Left lung (tissue), 10 donors: ENCODE results near the gene METTL17. TPM values are rescaled to one million over a fixed set of nuclear protein-coding genes. Genes with fewer than 3 reads are reported as not detected.
A peak's percentile ranks its signal among the peaks of the same experiment; 100 is the strongest.
"Not testable (repeated sequence)": the region's sequence is repeated elsewhere in the genome, so short reads cannot be mapped to it uniquely, and the experiment has no call there.

Experiments used
- ATAC-seq: fragments of 200-7000 bp; cut with Tn5 transposase; one replicate; pipeline ENCODE4 v1.9.1; 2020; ENCODE audit warnings: moderate library complexity
- DNase-seq, 4 donors: peaks; one replicate each; pipeline ENCODE4 v3.0.0-alpha.2; 2013 to 2020
- H3K27ac ChIP-seq, 2 donors: fragments of 200-600 bp; sonication (generic) in 1 of 2; one replicate each; pipeline versions ENCODE4 v1.5.0 to v1.8.0; 2020 to 2021
- H3K27me3 ChIP-seq, 2 donors: fragments of 200-600 bp; sonication (generic) in 1 of 2; one replicate each; pipeline versions ENCODE4 v1.5.0 to v1.8.0; 2020 to 2021
- H3K36me3 ChIP-seq, 2 donors: fragments of 200-600 bp; sonication (generic) in 1 of 2; one replicate each; pipeline versions ENCODE4 v1.5.0 to v1.8.0; 2020 to 2021
- H3K4me1 ChIP-seq, 2 donors: fragments of 200-600 bp; one replicate each; pipeline ENCODE4 v1.8.0; 2021
- H3K4me3 ChIP-seq, 2 donors: fragments of 200-600 bp; sonication (generic) in 1 of 2; one replicate each; pipeline versions ENCODE4 v1.5.0 to v1.8.0; 2020 to 2021; ENCODE audit warnings: mild to moderate bottlenecking in 1 of 2
- H3K9me3 ChIP-seq, 2 donors: fragments of 200-600 bp; sonication (generic) in 1 of 2; one replicate each; pipeline versions ENCODE4 v1.5.0 to v1.8.0; 2020 to 2021
- intact Hi-C, 2 donors: fragments of 100-400 bp; cut with DNase I; formaldehyde crosslinking; loops; one replicate each; pipeline versions ENCODE4 v1.11.2 to v1.14.2; 2022
- polyA plus RNA-seq, 6 donors: library from polyadenylated mRNA; unstranded; fragments of 120-200 nt; gene quantifications; one replicate each; pipeline ENCODE4 v1.2.1, GENCODE V29; 2013; ENCODE audit not compliant: insufficient read length in 6 of 6
- total RNA-seq, 2 donors: library from RNA; stranded (reverse); fragmentation: NEBNext Ultra II Directional; extraction: Animal tissue kit (Norgen Biotek cat#: 25700); gene quantifications; one replicate each; pipeline ENCODE4 v1.2.1, GENCODE V29; 2021
- TF ChIP-seq, protein P1 (sequence below), 2 donors: fragments of 200-600 bp; sonication (generic) in 1 of 2; IDR thresholded peaks; one replicate each; pipeline versions ENCODE4 v1.5.0 to v1.8.0; 2021; ENCODE audit warnings: antibody characterized with exemption in 2 of 2
- donor health status: DM: no; HTN: yes; CAD: no.
- donor health status: DM: no; HTN: no; CAD: no.

METTL17 gene
- total and polyA plus RNA-seq, 8 donors = 38.6 to 137 (median 112) TPM

DNA sequence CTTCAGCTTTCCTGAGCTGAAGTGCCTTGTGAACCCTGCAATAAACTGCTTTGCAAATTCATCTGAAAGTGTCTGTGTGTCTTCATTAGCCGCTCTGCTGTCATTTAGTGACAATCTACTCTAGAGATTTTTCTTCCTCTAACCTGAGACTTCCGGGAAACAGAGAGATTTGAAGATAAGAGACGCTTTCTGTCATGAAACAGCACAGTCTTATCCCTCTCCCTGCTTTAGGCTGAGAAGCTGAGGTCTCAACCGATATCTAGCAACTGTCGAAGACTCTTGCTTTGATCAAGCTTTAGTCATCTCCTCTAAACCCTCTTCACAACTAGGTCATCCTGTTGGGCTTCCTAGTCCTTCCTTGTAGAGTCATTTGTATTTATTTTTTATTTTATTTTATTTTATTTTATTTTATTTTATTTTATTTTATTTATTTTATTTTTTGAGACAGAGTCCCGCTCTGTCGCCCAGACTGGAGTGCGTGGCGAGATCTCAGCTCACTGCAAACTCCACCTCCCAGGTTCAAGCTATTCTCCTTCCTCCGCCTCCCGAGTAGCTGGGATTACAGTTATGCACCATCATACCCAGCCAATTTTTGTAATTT is 33.3 kb upstream of the METTL17 start:
- H3K27ac ChIP-seq = peak overlapping the region in 1 of 2 donors; percentile 82
- DNase-seq (no peak), ATAC-seq (no peak)
- intact Hi-C loops = no loop called here
- no peaks in the 10 kb centered on the region for H3K36me3 ChIP-seq
- TF ChIP-seq, protein P1, sequence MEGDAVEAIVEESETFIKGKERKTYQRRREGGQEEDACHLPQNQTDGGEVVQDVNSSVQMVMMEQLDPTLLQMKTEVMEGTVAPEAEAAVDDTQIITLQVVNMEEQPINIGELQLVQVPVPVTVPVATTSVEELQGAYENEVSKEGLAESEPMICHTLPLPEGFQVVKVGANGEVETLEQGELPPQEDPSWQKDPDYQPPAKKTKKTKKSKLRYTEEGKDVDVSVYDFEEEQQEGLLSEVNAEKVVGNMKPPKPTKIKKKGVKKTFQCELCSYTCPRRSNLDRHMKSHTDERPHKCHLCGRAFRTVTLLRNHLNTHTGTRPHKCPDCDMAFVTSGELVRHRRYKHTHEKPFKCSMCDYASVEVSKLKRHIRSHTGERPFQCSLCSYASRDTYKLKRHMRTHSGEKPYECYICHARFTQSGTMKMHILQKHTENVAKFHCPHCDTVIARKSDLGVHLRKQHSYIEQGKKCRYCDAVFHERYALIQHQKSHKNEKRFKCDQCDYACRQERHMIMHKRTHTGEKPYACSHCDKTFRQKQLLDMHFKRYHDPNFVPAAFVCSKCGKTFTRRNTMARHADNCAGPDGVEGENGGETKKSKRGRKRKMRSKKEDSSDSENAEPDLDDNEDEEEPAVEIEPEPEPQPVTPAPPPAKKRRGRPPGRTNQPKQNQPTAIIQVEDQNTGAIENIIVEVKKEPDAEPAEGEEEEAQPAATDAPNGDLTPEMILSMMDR (IDR thresholded peaks at IDR 0.05) = no peak
- H3K9me3 ChIP-seq = no peaks in the 10 kb centered on the region
- H3K4me1 ChIP-seq = peaks cover 0 to 22% of the 10 kb centered on the region in 2 donors
- H3K4me3 ChIP-seq = no peak overlapping the region
- H3K27me3 ChIP-seq = no peaks in the 10 kb centered on the region

DNA sequence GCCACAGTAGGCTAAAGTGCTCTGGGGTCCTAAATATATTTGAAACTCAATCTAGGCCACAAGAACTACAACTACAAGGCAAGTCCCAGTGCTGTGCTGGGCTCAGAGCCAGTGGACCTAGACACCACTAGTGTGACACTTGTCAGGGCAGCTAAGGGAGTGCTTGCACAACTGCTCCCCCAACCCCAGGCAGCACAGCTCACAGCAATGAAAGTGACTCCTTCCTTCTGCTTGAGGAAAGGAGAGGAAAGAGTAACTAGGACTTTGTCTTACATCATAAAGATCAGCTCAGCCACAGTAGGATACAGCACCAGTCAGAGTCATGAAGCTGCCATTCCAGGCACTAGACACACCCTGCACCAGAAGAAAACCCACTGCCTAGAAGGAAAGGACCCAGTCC is 30.8 kb upstream of the METTL17 start:
- intact Hi-C loops, ATAC-seq, DNase-seq, H3K27ac ChIP-seq, H3K36me3 ChIP-seq, H3K4me3 ChIP-seq, H3K27me3 ChIP-seq, H3K9me3 ChIP-seq: not testable (repeated sequence)
- peaks cover 0 to 25% of the 10 kb centered on the region in 2 donors for H3K4me1 ChIP-seq

DNA sequence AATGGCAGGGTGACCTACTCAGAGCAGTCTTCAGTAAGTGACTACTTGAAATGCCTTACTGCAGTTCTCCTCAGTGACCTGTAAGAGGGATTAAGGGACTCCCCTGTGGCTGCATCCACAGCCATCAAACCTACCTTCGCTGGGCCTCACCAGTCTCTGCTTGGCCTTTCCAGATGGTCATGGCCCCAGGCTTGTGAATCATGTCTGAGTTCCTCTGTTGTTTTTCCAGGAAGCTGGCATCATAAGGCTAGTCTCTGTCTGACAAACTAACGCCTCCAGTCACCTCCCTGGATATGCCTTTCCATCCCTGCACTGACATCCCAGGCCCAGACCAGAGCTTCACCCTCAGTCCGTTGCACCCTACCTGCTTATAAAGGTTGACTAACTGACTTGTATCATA is 20.4 kb upstream of the METTL17 start:
- no peaks in the 10 kb centered on the region for H3K27me3 ChIP-seq
- ATAC-seq = no peak
- no peaks in the 10 kb centered on the region for H3K36me3 ChIP-seq
- H3K4me1 ChIP-seq = peaks cover 0 to 15% of the 10 kb centered on the region in 2 donors
- TF ChIP-seq, protein P1 (IDR thresholded peaks at IDR 0.05) = no peak
- DNase-seq = no peak
- no peaks in the 10 kb centered on the region for H3K9me3 ChIP-seq
- intact Hi-C loops = no loop called here
- H3K4me3 ChIP-seq = no peak overlapping the region
- no peak overlapping the region for H3K27ac ChIP-seq

DNA sequence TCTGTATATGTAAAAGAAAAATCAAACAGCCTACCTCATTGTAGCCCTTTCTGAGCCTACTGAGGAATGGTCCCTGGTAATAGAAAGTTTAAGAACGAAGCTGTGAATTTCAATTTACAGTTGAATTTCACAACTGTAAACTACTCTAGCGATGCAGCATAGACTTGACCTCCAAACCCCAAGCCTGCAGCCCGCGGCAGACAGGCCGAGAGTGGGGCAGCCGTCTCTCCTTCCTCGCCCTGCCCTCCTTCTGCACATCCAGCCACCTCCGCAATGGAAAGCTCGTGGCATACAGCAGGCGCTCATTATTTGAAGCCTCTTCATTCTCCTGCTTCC is 19.2 kb upstream of the METTL17 start:
- DNase-seq (no peak), ATAC-seq (peak; percentile 13)
- Histone ChIP-seq H3K4me1 (peaks cover 0 to 15% of the 10 kb centered on the region in 2 donors), H3K4me3 (peak overlapping the region; percentile 44 to 57), H3K27me3 (no peaks in the 10 kb centered on the region), H3K9me3 (no peaks in the 10 kb centered on the region), H3K27ac (peak overlapping the region in 1 of 2 donors; percentile 68), H3K36me3 (no peaks in the 10 kb centered on the region)
- intact Hi-C loops = no loop called here
- TF ChIP-seq, protein P1 (IDR thresholded peaks at IDR 0.05) = no peak

DNA sequence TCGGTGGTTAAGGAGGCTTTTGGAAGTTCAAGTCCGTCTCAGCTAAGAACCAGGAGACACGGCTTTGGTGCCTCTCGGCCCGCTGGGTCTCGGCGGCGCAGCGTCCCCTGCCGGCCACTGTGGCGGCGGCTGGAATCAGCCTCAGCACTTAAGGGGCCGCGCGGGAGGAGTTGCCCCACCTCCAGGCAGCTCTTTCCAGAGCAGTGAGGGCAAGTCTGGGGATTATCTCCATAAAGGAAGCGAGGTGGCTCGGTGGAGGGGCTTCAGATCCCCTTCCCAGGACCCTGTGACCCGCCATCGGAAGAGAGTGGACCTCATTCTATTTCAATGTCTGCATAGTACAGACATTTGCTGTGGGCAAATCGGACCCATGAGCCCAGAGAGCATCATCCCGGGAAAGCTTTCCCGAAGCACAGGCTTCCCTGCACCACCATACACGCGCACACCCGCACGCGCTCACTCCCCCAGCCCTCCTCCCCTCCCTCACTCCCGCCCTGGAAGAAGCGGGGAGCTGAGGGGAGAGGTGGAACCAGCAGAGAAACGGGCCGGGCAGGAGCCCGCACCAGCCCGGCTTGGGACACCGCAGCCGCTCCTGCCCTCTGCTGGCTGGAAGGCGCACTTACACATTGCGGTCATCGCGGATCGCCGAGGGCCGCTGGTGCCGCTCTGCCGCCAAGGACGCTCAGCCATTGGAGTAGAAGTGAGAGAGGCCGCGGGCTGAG is 18.6 kb upstream of the METTL17 start:
- Histone ChIP-seq H3K4me1 (peaks cover 0 to 15% of the 10 kb centered on the region in 2 donors), H3K4me3 (peak overlapping the region; percentile 44 to 57), H3K9me3 (no peaks in the 10 kb centered on the region), H3K27ac (peak overlapping the region; percentile 37 to 68), H3K27me3 (no peaks in the 10 kb centered on the region), H3K36me3 (no peaks in the 10 kb centered on the region)
- intact Hi-C loops = no loop called here
- peak; percentile 83 to 98 (median 90) for DNase-seq
- ATAC-seq = peak; percentile 99
- TF ChIP-seq, protein P1 (IDR thresholded peaks at IDR 0.05) = peak; percentile 81 to 86
